HUES6 (cell line): ENCODE data around the gene CTU2.

Experiments used
- H3K27ac ChIP-seq: 2 replicates; pipeline ENCODE4 v1.7.0; 2013; ENCODE audit warnings: low read depth, mild to moderate bottlenecking, low read length, inconsistent platforms
- H3K27me3 ChIP-seq: 2 replicates; pipeline ENCODE4 v1.6.1; 2013; ENCODE audit warnings: low read length; ENCODE audit not compliant: control insufficient read depth, insufficient read depth
- H3K36me3 ChIP-seq: 2 replicates; pipeline ENCODE4 v1.6.1; 2013; ENCODE audit warnings: low read length; ENCODE audit not compliant: control insufficient read depth, insufficient read depth
- H3K4me1 ChIP-seq: 2 replicates; pipeline ENCODE4 v1.6.1; 2013; ENCODE audit warnings: low read length; ENCODE audit not compliant: control insufficient read depth, insufficient read depth
- H3K4me3 ChIP-seq: 2 replicates; pipeline ENCODE4 v1.5.1; 2013; ENCODE audit warnings: low read depth, low read length
- H3K9ac ChIP-seq: one replicate; pipeline ENCODE4 v1.6.1; 2013; ENCODE audit warnings: mild to moderate bottlenecking, low read length
- H3K9me3 ChIP-seq: 2 replicates; pipeline ENCODE4 v1.6.1; 2013; ENCODE audit warnings: low read depth, low read length; ENCODE audit not compliant: control insufficient read depth, insufficient read depth

CTU2 gene

DNA sequence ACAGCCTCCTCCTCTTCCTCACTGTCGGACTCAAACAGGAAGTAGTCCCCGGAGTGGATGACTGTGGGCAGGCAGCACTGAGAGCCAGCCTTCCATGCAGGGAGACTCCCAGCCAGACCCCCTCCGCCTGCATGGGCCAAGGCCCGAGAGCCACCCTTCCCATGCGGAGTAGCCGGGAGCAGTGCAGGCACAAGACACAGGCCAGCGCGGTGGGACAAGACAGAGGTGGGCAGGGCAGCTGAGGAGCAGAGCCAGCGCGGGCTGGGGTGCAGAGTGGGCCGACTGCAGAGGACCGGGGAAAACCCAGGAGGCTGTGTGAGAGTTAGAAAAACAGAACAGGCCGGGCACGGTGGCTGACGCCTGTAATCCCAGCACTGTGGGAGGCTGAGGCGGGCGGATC, 17.6 kb downstream of the CTU2 start:
- Histone ChIP-seq H3K9me3 (no peaks in the 10 kb centered on the region), H3K27ac (no peak overlapping the region), H3K4me3 (no peak overlapping the region), H3K9ac (no peak overlapping the region), H3K4me1 (no peaks in the 10 kb centered on the region; the same call in 1 of the 2 replicates), H3K27me3 (no peaks in the 10 kb centered on the region), H3K36me3 (peaks cover 44% of the 10 kb centered on the region)

DNA sequence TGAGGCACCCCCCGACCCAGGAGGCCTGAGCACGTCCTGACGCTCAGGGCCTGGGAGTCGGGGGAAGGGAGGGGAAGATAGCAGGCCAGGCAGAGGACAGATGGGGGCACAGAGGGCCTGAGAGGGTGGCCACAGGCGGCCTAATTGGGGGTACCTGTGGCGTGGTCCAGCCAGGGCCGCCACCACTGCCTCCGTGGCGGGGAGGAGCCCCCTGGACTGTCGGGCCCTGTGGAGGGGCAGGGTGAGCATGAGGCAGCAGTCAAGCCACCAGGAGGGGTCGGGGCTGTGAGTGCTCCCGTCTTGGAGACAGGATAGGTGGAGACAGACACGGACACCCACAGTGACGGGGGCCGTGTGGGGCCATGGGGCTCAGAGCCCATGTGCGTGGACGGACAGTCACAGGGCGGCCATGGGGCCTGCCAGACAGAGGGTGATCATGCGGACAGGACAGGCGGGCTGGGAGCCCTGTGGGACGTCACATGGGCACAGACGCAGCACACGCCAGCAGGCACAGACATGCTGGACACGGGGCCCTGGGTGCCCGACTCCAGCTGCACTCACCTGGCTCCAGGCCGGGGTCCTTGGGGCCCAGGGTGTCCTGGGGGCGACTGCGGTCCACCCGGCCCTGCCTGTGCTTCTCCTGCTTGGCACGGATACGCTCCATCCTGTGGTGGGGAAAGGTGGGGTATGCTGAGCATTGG, 18.7 kb downstream of the CTU2 start:
- Histone ChIP-seq H3K4me3 (no peak overlapping the region), H3K4me1 (no peaks in the 10 kb centered on the region; the same call in 1 of the 2 replicates), H3K9me3 (no peaks in the 10 kb centered on the region), H3K9ac (no peak overlapping the region), H3K27me3 (no peaks in the 10 kb centered on the region), H3K36me3 (peaks cover 34% of the 10 kb centered on the region), H3K27ac (no peak overlapping the region)

DNA sequence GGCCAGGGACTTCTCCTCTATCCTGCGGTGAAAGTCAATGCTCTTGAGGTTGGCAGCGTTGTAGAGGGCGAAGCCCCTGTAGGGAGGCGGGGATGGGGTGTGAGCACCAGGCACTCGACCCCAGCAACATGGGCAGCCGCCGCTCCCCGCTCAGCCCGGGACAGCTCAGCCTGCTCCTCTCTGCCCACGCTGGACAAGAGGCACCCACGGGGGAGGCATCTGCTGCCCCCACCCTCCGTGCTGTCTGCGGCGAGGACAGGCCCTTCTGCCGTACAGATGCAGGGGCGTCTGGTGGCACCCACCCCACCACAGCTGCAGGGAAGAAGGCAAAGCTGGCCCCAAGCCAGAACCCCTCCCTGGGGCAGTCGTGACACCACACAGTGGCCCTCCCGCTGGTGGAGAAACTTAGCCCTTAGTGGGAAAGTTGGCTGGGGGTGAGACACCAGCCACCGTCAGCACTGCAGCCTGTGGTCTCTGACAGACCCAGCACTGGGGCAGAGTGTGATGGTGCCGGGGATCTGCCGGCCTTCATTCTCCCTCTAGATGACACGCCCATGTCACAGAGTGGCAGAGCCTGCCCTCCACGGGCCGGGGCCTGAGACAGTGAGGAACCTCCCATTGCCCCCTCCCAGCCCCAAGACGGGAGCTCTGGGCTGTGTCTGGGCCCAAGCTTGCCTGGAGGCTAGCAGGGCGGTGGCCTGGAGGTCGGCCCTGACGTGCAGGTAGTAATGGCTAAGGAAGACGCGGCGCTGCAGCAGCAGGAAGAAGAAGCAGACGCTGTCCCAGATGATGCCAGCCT, 19.5 kb downstream of the CTU2 start:
- Histone ChIP-seq H3K27ac (no peak overlapping the region), H3K36me3 (peaks cover 28% of the 10 kb centered on the region), H3K27me3 (no peaks in the 10 kb centered on the region), H3K9ac (no peak overlapping the region), H3K4me1 (no peaks in the 10 kb centered on the region; the same call in 1 of the 2 replicates), H3K4me3 (no peak overlapping the region), H3K9me3 (no peaks in the 10 kb centered on the region)

DNA sequence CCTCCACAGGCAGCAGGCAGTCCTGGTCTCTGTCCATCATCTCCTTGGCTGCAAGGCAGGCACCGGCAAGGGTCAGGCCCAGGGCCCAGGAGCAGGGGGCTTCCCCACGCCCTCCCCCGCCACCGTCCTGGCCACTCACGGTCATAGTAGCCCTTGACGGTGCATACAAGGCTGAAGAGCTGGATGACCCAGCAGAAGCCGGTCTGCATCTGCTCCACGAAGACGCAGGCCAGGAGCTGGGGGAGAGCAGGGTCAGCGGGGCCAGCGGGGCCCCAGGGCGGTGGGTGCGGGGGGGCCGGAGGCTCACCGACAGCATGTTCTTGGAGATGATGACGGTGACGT, 20.1 kb downstream of the CTU2 start:
- Histone ChIP-seq H3K27me3 (no peaks in the 10 kb centered on the region), H3K36me3 (peaks cover 25% of the 10 kb centered on the region), H3K4me3 (no peak overlapping the region), H3K9me3 (no peaks in the 10 kb centered on the region), H3K9ac (no peak overlapping the region), H3K4me1 (no peaks in the 10 kb centered on the region; the same call in 1 of the 2 replicates), H3K27ac (no peak overlapping the region)

DNA sequence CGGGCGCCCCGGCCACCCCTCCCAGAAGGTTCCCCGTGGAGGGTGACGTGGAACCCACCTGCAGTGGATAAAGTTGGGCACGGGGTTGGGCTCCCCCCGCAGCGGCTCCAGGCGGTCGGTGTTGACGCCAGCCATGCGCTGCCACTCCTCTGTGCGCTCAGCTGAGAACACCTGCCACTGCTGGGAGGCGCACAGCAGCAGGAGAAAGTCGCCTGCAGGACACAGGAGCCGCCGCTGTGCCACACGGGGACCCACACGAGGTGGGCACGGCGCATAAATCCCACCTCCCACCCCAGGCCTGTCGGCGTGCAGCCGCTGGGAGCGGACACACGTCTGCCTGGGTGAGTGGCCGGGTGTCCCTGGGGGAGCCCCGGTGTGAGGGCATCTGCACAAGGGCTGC, 20.7 kb downstream of the CTU2 start:
- H3K4me1 ChIP-seq: no peaks in the 10 kb centered on the region; the same call in 1 of the 2 replicates
- no peak overlapping the region for H3K4me3 ChIP-seq
- H3K9me3 ChIP-seq: no peaks in the 10 kb centered on the region
- H3K9ac ChIP-seq: no peak overlapping the region
- no peaks in the 10 kb centered on the region for H3K27me3 ChIP-seq
- H3K36me3 ChIP-seq: peaks cover 19% of the 10 kb centered on the region
- H3K27ac ChIP-seq: no peak overlapping the region

GRCh38 chr16:88727871-88728270, 21.6 kb downstream of the CTU2 start:
- H3K9me3 ChIP-seq: no peaks in the 10 kb centered on the region
- no peaks in the 10 kb centered on the region; the same call in 1 of the 2 replicates for H3K4me1 ChIP-seq
- H3K27me3 ChIP-seq: no peaks in the 10 kb centered on the region
- H3K4me3 ChIP-seq: no peak overlapping the region
- H3K9ac ChIP-seq: no peak overlapping the region
- peaks cover 11% of the 10 kb centered on the region; the same call in 1 of the 2 replicates for H3K36me3 ChIP-seq
- no peak overlapping the region for H3K27ac ChIP-seq

DNA sequence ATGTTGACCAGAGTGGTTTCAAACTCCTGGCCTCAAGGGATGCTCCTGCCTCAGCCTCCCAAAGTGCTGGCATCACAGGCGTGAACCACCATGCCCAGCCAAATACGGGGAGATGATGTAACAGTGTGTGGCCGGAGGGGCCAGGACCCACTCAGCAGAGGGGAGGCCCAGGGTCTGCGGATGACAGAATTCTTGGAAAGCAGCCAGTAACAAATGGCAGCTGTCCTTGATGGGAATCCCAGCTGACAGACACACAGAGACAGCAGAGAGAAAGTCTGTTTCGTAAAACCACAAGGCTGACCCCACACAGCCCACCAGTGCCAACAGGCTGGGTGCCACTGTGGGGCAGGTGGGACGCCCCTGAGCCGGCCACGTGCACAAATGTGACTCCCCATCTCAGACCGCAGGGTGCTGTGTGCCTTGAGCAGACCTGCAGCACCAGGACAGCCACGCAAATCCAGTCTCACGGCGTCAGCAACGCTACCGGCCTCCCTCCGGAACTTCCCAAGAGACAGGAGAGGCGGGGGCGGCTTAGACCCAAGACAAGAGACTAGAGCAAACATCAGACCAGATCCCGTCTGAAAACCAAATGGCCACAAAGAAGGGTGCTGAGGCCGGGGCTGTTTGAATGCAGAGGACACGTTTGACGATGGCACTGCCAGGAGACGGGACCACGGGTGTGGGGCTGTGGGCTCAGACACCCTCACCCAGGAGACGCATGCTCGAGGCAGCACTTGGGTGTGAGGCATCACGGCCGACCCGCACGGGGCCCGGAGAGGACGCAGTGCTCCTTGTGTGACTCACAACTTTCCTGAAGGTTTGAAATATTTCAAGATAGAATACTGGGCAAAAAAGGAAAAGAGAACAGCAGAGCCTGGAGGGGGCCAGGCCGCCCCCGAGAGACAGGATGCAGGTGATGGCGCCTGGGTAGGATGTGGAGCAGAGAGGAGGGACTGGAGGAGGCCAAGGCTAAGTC, 24.6 kb downstream of the CTU2 start:
- Histone ChIP-seq H3K4me3 (no peak overlapping the region), H3K9ac (no peak overlapping the region), H3K27ac (no peak overlapping the region), H3K36me3 (peaks cover 9% of the 10 kb centered on the region; the same call in 1 of the 2 replicates), H3K27me3 (no peaks in the 10 kb centered on the region), H3K4me1 (no peaks in the 10 kb centered on the region; the same call in 1 of the 2 replicates), H3K9me3 (no peaks in the 10 kb centered on the region)

- no peaks in the 10 kb centered on the region for H3K27me3 ChIP-seq
- no peaks in the 10 kb centered on the region; the same call in 1 of the 2 replicates for H3K4me1 ChIP-seq
- H3K4me3 ChIP-seq: no peak overlapping the region
- no peaks in the 10 kb centered on the region for H3K9me3 ChIP-seq
- H3K27ac ChIP-seq: no peak overlapping the region
- no peak overlapping the region for H3K9ac ChIP-seq
- H3K36me3 ChIP-seq: peaks cover 10% of the 10 kb centered on the region; the same call in 1 of the 2 replicates
Observed at GRCh38 chr16:88731699-88732098, 25.4 kb downstream of the CTU2 start.

- no peak overlapping the region for H3K4me3 ChIP-seq
- H3K36me3 ChIP-seq: peaks cover 10% of the 10 kb centered on the region; the same call in 1 of the 2 replicates
- H3K9me3 ChIP-seq: no peaks in the 10 kb centered on the region
- no peak overlapping the region for H3K27ac ChIP-seq
- H3K9ac ChIP-seq: no peak overlapping the region
- no peaks in the 10 kb centered on the region for H3K27me3 ChIP-seq
- H3K4me1 ChIP-seq: no peaks in the 10 kb centered on the region; the same call in 1 of the 2 replicates
Observed at GRCh38 chr16:88732172-88732960, 26.1 kb downstream of the CTU2 start.

DNA sequence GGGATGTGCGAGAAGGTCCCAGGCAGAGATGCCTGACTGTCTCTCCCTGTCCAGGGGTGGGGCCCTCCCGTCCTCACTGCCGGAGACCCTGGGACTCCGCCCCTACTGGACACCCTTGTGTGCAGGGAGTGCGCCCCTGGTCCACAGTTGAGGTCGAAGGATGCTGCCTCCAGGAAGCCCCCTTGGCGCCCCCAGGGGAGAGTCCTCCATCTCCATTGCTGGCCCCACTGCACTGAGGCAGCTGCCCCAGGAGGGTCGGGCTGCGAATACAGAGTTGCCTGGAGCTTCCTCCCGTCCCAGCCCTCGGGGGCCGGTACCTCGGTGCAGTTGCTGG, 26.6 kb downstream of the CTU2 start:
- H3K9me3 ChIP-seq: no peaks in the 10 kb centered on the region
- H3K9ac ChIP-seq: no peak overlapping the region
- H3K4me3 ChIP-seq: no peak overlapping the region
- H3K4me1 ChIP-seq: peaks cover 5% of the 10 kb centered on the region; the same call in 1 of the 2 replicates
- no peak overlapping the region for H3K27ac ChIP-seq
- H3K36me3 ChIP-seq: peaks cover 10% of the 10 kb centered on the region; the same call in 1 of the 2 replicates
- H3K27me3 ChIP-seq: peaks cover 5% of the 10 kb centered on the region; the same call in 1 of the 2 replicates
